HCT116 (cell line): ENCODE measurements around the gene ATP1B3. TPM values are rescaled to one million over a fixed set of nuclear protein-coding genes. Genes with fewer than 3 reads are reported as not detected.

Experiments
- ATAC-seq: fragments of 200-7000 bp; cut with Tn5 transposase; 2 replicates; pipeline ENCODE4 v1.9.1; 2020; ENCODE audit warnings: mild to moderate bottlenecking, moderate library complexity
- BruUV-seq: library from RNA; stranded (reverse); fragments of 400-500 nt; replicated peaks from 2 replicates; lab custom pipeline; 2021; lab: Mats Ljungman, UMichigan
- CTCF ChIA-PET: fragments of 300-600 bp; sonication (Branson Sonifier 250); formaldehyde crosslinking; loops from one replicate; lab custom pipeline; 2021; ENCODE audit warnings: antibody characterized with exemption; lab: Charles Lee
- POLR2A ChIA-PET: fragments of 300-600, 350-600 bp; sonication (Branson Sonifier 250); formaldehyde crosslinking; loops from one replicate; lab custom pipeline; 2021; ENCODE audit warnings: antibody characterized with exemption; lab: Charles Lee
- RAD21 ChIA-PET, 2 experiments: fragments of 300-600 bp; sonication (Branson Sonifier 250); formaldehyde crosslinking; loops; one replicate each; lab custom pipeline; 2023; ENCODE audit warnings: low total read pairs in 2 of 2; ENCODE audit not compliant: uncharacterized antibody in 2 of 2, unreplicated experiment in 2 of 2, low non-redundant PET in 1 of 2; lab: Charles Lee
- DNase-seq: peaks from one replicate; pipeline ENCODE4 v3.0.0-alpha.2; 2010; ENCODE audit warnings: low read depth, low spot score
- H2AFZ ChIP-seq: fragments of 200-600 bp; shearing (Covaris generic), sonication (generic); 2 replicates; pipeline ENCODE4 v1.6.1; 2017; ENCODE audit warnings: low read depth, mixed run types, mixed read lengths, antibody characterized with exemption, low read length; ENCODE audit not compliant: poor library complexity, severe bottlenecking
- H3K27ac ChIP-seq: 2 replicates; pipeline ENCODE4 v1.5.1; 2012; ENCODE audit warnings: low read depth, low read length
- H3K27me3 ChIP-seq: fragments of 200-600 bp; sonication (generic); 2 replicates; pipeline ENCODE4 v1.6.1; 2016; ENCODE audit warnings: mixed run types, low read length, mixed read lengths; ENCODE audit not compliant: insufficient read depth
- H3K36me3 ChIP-seq, 2 experiments: fragments of 200-500 bp in 1 of 2; fragments of 200-600 bp in 1 of 2; sonication (Bioruptor generic) in 1 of 2; sonication (generic) in 1 of 2; 2 replicates each; pipeline versions ENCODE4 v1.5.1 to v1.6.1; 2014 to 2016; ENCODE audit warnings: low read length in 2 of 2, inconsistent platforms in 1 of 2, mixed read lengths in 1 of 2, mixed run types in 1 of 2; ENCODE audit not compliant: insufficient read depth in 2 of 2, control insufficient read depth in 1 of 2
- H3K4me1 ChIP-seq, 2 experiments: fragments of 200-600 bp in 1 of 2; sonication (generic) in 1 of 2; 2 replicates each; pipeline versions ENCODE4 v1.5.1 to v1.6.1; 2012 to 2017; ENCODE audit warnings: low read length in 2 of 2, inconsistent platforms in 1 of 2, mild to moderate bottlenecking in 1 of 2, mixed read lengths in 1 of 2, mixed run types in 1 of 2, moderate library complexity in 1 of 2; ENCODE audit not compliant: insufficient read depth in 2 of 2, control insufficient read depth in 1 of 2
- H3K4me2 ChIP-seq: fragments of 200-600 bp; sonication (generic); 2 replicates; pipeline ENCODE4 v1.6.1; 2017; ENCODE audit warnings: mixed run types, low read length, mixed read lengths
- H3K4me3 ChIP-seq, 2 experiments: fragments of 200-600 bp in 1 of 2; sonication (generic) in 1 of 2; replicated peaks in 1 of 2; 2 replicates each; pipeline ENCODE4 v1.5.1; 2011 to 2016; ENCODE audit warnings: low read length in 2 of 2, control low read depth in 1 of 2, low read depth in 1 of 2, mild to moderate bottlenecking in 1 of 2, mixed read lengths in 1 of 2, mixed run types in 1 of 2
- H3K79me2 ChIP-seq: fragments of 200-600 bp; sonication (generic); 2 replicates; pipeline ENCODE4 v1.6.1; 2017; ENCODE audit warnings: mild to moderate bottlenecking, mixed run types, low read length, moderate library complexity, mixed read lengths; ENCODE audit not compliant: insufficient read depth
- H3K9ac ChIP-seq: fragments of 200-600 bp; sonication (generic); 2 replicates; pipeline ENCODE4 v1.6.1; 2016; ENCODE audit warnings: low read length, mixed read lengths
- H3K9me2 ChIP-seq: fragments of 200-600 bp; sonication (generic), shearing (Covaris generic); 2 replicates; pipeline ENCODE4 v1.6.1; 2017; ENCODE audit warnings: mixed run types, mild to moderate bottlenecking, moderate library complexity; ENCODE audit not compliant: insufficient read depth
- H3K9me3 ChIP-seq, 2 experiments: fragments of 200-500 bp in 1 of 2; fragments of 200-600 bp in 1 of 2; sonication (Bioruptor generic) in 1 of 2; sonication (generic) in 1 of 2; 2 replicates each; pipeline ENCODE4 v1.6.1; 2014 to 2017; ENCODE audit warnings: low read length in 2 of 2, mixed read lengths in 2 of 2, inconsistent platforms in 1 of 2, low read depth in 1 of 2, mild to moderate bottlenecking in 1 of 2, mixed run types in 1 of 2, moderate library complexity in 1 of 2; ENCODE audit not compliant: control insufficient read depth in 1 of 2, insufficient read depth in 1 of 2
- H4K20me1 ChIP-seq: fragments of 200-600 bp; sonication (generic), shearing (Covaris generic); 2 replicates; pipeline ENCODE4 v1.6.1; 2017; ENCODE audit warnings: mixed run types, mild to moderate bottlenecking, moderate library complexity; ENCODE audit not compliant: insufficient read depth
- ATF3 ChIP-seq: IDR thresholded peaks from 2 replicates; pipeline ENCODE4 v1.6.1; 2012
- ELF1 ChIP-seq: IDR thresholded peaks from 2 replicates; pipeline ENCODE4 v1.6.1; 2012; ENCODE audit warnings: low read depth, borderline replicate concordance
- EZH2 ChIP-seq: fragments of 200-600 bp; sonication (generic); IDR thresholded peaks from 2 replicates; pipeline ENCODE4 v1.6.1; 2017; ENCODE audit warnings: antibody characterized with exemption, mixed run types
- FOSL1 ChIP-seq: IDR thresholded peaks from 2 replicates; pipeline ENCODE4 v1.6.1; 2012; ENCODE audit warnings: low read depth
- JUND ChIP-seq: IDR thresholded peaks from 2 replicates; pipeline ENCODE4 v1.6.1; 2012
- POLR2A ChIP-seq: IDR thresholded peaks from 2 replicates; pipeline ENCODE4 v1.7.0; 2011; ENCODE audit warnings: borderline replicate concordance; ENCODE audit not compliant: insufficient read depth, insufficient read length; ENCODE audit errors: extremely low read depth
- POLR2AphosphoS5 ChIP-seq: IDR thresholded peaks from 2 replicates; pipeline ENCODE4 v1.6.1; 2011; ENCODE audit warnings: mild to moderate bottlenecking, low read depth, low read length, moderate library complexity
- RAD21 ChIP-seq: IDR thresholded peaks from 2 replicates; pipeline ENCODE4 v1.6.1; 2012; ENCODE audit warnings: low read depth, mild to moderate bottlenecking
- REST ChIP-seq: IDR thresholded peaks from 2 replicates; pipeline ENCODE4 v1.6.1; 2012; ENCODE audit warnings: low read depth
- SP1 ChIP-seq: IDR thresholded peaks from 2 replicates; pipeline ENCODE4 v1.6.1; 2012; ENCODE audit warnings: low read depth
- YY1 ChIP-seq: IDR thresholded peaks from 2 replicates; pipeline ENCODE4 v1.6.1; 2011; ENCODE audit warnings: low read length, low read depth, moderate library complexity, mild to moderate bottlenecking; ENCODE audit not compliant: insufficient replicate concordance; ENCODE audit errors: extremely low read depth
- ZBTB33 ChIP-seq: IDR thresholded peaks from 2 replicates; pipeline ENCODE4 v1.6.1; 2011; ENCODE audit warnings: mild to moderate bottlenecking, low read length, moderate library complexity; ENCODE audit not compliant: insufficient replicate concordance; ENCODE audit errors: extremely low read depth
- ZFX ChIP-seq: fragments of 450-650 bp; IDR thresholded peaks from 2 replicates; pipeline ENCODE4 v1.6.1; 2017
- intact Hi-C: fragments of 100-400 bp; cut with micrococcal nuclease; formaldehyde crosslinking; loops from 2 replicates; pipeline ENCODE4 v1.10.0; 2022
- total RNA-seq: library from RNA; stranded (reverse); gene quantifications from one replicate; pipeline ENCODE4 v1.2.1, GENCODE V29; 2021; ENCODE audit not compliant: unreplicated experiment

ATP1B3 gene
- total RNA-seq, 1 experiment from 2014 or later, result 147 TPM

- H3K9me2 ChIP-seq, result no peaks in the 10 kb centered on the region
- no peaks in the 10 kb centered on the region for H3K27me3 ChIP-seq
- H3K79me2 ChIP-seq, result no peaks in the 10 kb centered on the region
- H4K20me1 ChIP-seq, result no peaks in the 10 kb centered on the region
- TF ChIP-seq ELF1 (no peak), RAD21 (no peak), ATF3 (no peak), POLR2AphosphoS5 (no peak), EZH2 (no peak), ZBTB33 (no peak), ZFX (no peak), YY1 (no peak), POLR2A (no peak), FOSL1 (no peak), JUND (no peak), REST (no peak), SP1 (no peak)
- RAD21 ChIA-PET, result interaction anchor here in 1 of 2 experiments (0.6 kb wide), 1 partner anchor 63 kb away, joined by 3 read pairs; no protein-coding TSS in a partner anchor
- H3K27ac ChIP-seq, result no peak overlapping the region
- POLR2A ChIA-PET, result no interaction called here
- H3K4me3 ChIP-seq, result no peak overlapping the region
- intact Hi-C loops, result no loop called here
- H3K4me1 ChIP-seq, result no peaks in the 10 kb centered on the region
- no peak overlapping the region for H3K4me2 ChIP-seq
- no peak for ATAC-seq
- H2AFZ ChIP-seq, result no peak overlapping the region
- CTCF ChIA-PET, result no interaction called here
- no peak overlapping the region for H3K9ac ChIP-seq
- no peak for DNase-seq
- H3K9me3 ChIP-seq, result no peaks in the 10 kb centered on the region
- BruUV-seq, result no TSS peak
- H3K36me3 ChIP-seq, result peaks cover 10 to 13% of the 10 kb centered on the region in 2 experiments
These were observed 50.5 kb downstream of the ATP1B3 start for GRCh38 chr3:141926929-141927328.
